HG02642 (cell line): ENCODE data around the gene DALRD3.

Experiments
- ATAC-seq: cut with Tn5 transposase; IDR thresholded peaks from one replicate; pipeline ENCODE4 v1.9.1; 2021; ENCODE audit warnings: mild to moderate bottlenecking; ENCODE audit not compliant: unreplicated experiment, poor library complexity

Gene DALRD3

DNA sequence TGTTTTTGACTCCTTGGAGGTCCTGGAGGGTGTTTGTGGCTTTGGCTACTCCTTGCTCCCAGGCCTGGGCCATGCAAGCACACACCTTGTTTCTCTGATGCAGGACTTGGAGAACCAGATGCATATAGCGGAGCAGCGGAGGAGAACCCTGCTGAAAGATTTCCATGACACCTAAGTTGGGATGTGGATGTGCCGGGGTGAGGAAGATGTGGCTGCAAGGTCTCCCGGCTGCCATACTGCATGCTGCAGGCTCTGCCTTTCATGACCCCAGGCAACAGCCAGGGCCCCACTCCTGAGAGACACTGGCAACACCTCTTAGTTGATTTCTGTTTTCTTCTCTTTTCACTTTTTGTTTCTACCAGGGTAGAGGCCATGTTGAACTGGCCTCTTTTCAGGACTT lies 35.3 kb downstream of the DALRD3 start:
- no peak for ATAC-seq

DNA sequence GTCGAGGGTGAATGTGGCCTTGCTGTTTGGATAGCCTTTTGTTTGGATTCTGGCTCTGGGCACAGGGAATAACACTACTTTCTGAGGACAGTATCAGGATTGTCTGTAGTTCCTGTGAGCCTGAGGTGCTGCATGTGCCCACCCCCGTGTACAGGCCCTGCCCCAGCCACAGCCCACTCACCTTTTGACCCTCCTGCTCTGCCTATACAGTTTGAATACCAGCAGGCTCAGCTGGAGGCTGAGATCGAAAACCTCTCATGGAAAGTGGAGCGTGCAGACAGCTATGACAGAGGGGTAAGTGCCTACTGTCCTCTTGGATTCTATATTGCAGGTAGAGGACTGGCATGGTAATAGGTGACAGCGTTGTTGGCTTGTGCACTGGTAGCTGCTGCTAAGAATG lies 35.7 kb downstream of the DALRD3 start:
- ATAC-seq: no peak

DNA sequence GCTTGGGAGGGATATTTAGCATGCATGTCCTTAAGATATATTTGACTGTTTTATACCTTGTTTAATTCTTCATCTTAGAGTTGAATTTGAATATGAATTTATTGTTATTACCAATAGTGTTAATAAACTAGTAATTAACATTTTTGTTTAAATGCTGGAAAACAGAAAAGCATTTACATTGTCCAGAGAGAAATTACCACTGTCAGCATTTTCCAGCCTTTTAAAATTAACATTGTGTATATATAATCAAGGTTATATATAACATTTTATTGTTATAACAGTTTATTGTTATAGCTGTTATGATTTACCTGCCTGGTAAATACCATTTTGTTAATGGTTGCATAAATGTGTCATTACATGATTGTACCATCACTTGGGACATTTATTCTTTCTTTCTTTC lies 36.4 kb downstream of the DALRD3 start:
- no peak for ATAC-seq

DNA sequence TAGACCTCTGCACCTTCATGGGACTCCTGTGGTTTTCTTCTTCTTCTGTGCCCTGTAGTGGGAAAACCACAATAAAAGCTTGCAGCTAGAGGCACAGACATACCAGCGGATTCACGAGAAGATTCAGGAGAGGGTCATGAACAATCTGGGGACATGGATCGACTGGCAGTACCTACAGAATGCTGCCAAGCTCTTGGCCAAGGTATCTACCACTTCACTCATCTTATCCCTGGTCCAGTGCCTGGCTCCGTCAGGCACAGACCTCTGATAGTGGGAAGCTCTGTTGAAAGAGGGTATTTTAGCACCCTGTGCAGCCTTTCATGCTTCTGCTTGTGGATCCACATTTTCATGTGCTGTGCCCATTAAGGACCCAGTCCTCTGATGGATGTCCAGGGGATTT lies 38.1 kb downstream of the DALRD3 start:
- no peak for ATAC-seq

DNA sequence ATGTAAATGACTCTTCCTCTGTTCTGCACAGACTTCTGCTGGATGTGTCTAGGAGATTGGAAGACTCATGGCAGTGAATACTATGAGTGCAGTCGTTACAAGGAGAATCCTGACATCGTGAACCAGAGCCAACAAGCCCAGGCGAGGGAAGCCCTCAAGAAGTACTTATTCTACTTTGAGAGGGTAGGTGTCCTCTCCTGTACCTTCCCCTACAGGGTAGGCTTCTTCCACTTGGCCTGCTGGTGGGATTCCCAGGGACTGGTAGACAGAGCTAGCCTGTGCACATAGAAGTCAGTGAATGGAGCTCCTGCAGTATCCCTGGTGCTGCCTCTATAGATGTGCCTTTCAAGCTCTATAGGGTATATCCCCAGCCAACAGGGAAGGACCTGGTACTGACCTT lies 38.9 kb downstream of the DALRD3 start:
- ATAC-seq: no peak

DNA sequence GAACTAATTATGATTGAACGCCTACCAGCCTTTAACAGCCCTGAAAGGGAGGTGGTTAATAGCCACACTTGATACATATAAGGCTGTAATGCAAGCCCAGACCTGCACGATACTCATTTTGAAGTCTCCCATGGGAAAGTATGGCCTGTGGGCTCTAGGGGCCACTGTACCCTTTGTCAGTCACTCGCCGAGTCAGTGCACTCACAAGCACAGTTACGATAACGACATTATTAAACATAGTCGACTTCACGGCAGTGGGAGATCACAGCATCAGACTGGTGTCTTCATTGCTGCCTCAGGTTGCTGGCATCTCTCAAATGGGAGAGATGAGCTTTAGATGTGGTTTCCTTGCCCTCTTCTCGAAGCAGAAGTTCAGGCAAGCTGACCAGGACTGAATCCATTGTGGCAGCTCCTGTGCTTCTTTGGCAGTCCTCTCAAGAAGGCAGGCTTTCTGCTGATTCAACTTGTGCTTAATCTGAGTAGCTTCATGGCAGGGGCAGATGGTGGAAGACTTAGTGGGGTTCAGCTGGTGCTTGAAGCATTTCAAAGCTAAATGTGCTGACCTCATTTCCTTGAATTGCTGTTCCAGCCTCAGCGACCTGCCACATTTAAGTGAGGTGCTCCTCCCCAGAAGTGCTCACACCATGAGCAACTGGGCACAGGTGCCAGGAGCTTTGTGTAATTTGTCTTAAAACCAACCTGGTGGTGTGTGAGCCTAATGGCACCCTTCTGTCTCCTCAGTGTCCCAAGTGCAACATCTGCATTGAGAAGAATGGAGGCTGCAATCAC lies 44.1 kb downstream of the DALRD3 start:
- ATAC-seq: no peak

DNA sequence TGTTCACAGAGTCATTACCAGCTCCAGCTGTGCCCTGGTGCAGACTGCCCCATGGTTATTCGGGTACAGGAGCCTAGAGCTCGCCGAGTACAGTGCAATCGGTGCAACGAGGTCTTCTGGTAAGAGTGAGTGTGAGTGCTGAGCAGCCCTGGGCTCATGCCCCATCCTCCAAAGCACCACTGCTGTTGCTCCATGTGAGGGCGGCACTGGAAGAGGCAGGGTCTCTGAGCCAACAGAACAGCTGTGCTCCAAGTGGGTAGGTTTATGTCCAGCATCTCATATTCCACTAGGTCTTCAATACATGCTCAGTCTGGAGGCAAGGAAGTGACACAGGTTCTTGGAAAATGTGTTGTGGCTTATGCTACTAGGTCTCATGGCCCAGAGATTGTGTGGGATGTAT lies 47.8 kb downstream of the DALRD3 start:
- ATAC-seq: no peak

DNA sequence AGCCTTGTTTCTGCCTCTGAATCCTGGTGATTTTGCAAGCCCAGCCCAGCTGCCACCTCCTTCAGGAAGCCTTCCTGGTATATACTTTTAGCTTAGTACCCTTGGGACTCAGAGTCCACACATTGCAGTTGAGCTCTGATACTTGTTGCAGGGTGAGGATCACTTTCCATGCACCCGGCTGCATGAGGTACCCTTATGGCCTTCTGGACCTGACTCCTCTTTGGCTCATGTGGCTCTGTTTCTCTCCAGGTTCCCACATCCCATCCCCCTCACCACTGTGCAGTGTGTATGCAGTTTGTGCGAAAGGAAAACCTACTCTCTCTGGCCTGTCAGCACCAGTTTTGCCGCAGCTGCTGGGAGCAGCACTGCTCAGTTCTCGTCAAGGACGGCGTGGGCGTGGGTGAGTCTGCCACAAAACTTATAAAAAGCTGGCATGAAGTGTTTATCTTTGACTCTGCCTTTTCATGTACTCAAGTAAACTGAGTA lies 51.5 kb downstream of the DALRD3 start:
- no peak for ATAC-seq

DNA sequence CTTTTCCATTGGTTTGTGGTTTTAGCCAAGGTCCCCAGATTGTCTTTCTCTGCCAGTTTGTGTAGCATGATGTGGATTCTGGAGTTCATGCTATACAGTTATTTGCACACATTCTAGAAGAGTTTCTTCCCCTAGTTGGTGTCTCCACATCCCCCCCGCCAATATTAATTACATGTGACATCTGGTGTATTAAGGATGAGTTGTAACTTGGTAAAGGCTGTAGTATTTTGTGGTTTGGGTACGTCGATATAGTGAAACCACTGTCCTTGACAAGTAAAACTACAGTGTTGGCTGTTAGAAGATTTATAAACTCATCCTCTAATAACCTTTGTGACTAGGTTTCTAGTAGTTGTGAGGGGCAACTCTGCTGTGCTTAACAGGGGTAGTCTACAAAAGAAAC lies 52.0 kb downstream of the DALRD3 start:
- ATAC-seq: no peak
